WTC11 (cell line): Measurements from ENCODE around the gene SUZ12.
"Not testable (repeated sequence)": the region's sequence is repeated elsewhere in the genome, so short reads cannot be mapped to it uniquely, and the experiment has no call there.

ENCODE experiments used
- NFE2L1 ChIP-seq: sonication (generic); formaldehyde crosslinking; IDR thresholded peaks from 2 replicates; pipeline ENCODE4 v1.8.1; 2023; ENCODE audit warnings: missing genetic modification reagents
- SP1 ChIP-seq: sonication (generic); formaldehyde crosslinking; conservative IDR thresholded peaks from 2 replicates; pipeline ENCODE4 v1.8.1; 2022; ENCODE audit warnings: missing genetic modification reagents
- ZNF416 ChIP-seq: fragments of 250-450 bp; sonication (Bioruptor Pico); IDR thresholded peaks from 2 replicates; pipeline ENCODE4 v1.9.0; 2021; ENCODE audit warnings: mild to moderate bottlenecking, inconsistent platforms
- TF ChIP-seq, protein P1 (sequence below): fragments of 200-600 bp; IDR thresholded peaks from 2 replicates; pipeline ENCODE4 v1.8.0; 2022; ENCODE audit warnings: antibody characterized with exemption
- TF ChIP-seq, protein P2 (sequence below): sonication (generic); formaldehyde crosslinking; IDR thresholded peaks from 2 replicates; pipeline ENCODE4 v1.8.0; 2023; ENCODE audit warnings: missing genetic modification reagents
- TF ChIP-seq, protein P3 (sequence below): sonication (generic); formaldehyde crosslinking; IDR thresholded peaks from 2 replicates; pipeline ENCODE4 v1.8.0; 2022; ENCODE audit warnings: mild to moderate bottlenecking, missing genetic modification reagents
- TF ChIP-seq, protein P4 (sequence below): sonication (generic); formaldehyde crosslinking; conservative IDR thresholded peaks from 2 replicates; pipeline ENCODE4 v1.8.1; 2023; ENCODE audit warnings: mild to moderate bottlenecking, low read depth, missing genetic modification reagents, moderate library complexity

DNA sequence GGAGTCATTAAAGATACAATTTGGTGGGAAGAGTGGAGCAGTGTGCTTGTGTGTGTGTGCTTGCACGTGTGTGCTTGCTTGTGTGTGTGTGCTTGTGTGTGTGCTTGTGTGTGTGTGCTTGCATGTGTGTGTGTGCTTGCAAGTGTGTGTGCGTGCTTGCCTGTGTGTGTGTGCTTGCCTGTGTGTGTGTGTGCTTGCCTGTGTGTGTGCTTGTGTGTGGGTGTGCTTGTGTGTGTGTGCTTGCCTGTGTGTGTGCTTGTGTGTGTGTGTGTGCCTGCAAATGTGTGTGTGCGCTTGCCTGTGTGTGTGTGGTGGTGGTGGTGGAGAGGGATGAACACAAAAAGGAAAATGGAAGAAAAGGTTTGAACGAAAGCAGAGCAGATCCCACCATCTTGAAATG lies 90.5 kb downstream of the SUZ12 start:
- TF ChIP-seq, protein P1, sequence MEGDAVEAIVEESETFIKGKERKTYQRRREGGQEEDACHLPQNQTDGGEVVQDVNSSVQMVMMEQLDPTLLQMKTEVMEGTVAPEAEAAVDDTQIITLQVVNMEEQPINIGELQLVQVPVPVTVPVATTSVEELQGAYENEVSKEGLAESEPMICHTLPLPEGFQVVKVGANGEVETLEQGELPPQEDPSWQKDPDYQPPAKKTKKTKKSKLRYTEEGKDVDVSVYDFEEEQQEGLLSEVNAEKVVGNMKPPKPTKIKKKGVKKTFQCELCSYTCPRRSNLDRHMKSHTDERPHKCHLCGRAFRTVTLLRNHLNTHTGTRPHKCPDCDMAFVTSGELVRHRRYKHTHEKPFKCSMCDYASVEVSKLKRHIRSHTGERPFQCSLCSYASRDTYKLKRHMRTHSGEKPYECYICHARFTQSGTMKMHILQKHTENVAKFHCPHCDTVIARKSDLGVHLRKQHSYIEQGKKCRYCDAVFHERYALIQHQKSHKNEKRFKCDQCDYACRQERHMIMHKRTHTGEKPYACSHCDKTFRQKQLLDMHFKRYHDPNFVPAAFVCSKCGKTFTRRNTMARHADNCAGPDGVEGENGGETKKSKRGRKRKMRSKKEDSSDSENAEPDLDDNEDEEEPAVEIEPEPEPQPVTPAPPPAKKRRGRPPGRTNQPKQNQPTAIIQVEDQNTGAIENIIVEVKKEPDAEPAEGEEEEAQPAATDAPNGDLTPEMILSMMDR: not testable (repeated sequence)
- TF ChIP-seq SP1 (CRISPR knock-in tag); ZNF416 (CRISPR knock-in tag); NFE2L1: not testable (repeated sequence)
- TF ChIP-seq, protein P2, sequence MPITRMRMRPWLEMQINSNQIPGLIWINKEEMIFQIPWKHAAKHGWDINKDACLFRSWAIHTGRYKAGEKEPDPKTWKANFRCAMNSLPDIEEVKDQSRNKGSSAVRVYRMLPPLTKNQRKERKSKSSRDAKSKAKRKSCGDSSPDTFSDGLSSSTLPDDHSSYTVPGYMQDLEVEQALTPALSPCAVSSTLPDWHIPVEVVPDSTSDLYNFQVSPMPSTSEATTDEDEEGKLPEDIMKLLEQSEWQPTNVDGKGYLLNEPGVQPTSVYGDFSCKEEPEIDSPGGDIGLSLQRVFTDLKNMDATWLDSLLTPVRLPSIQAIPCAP (CRISPR knock-in tag): not testable (repeated sequence)
- TF ChIP-seq, protein P3, sequence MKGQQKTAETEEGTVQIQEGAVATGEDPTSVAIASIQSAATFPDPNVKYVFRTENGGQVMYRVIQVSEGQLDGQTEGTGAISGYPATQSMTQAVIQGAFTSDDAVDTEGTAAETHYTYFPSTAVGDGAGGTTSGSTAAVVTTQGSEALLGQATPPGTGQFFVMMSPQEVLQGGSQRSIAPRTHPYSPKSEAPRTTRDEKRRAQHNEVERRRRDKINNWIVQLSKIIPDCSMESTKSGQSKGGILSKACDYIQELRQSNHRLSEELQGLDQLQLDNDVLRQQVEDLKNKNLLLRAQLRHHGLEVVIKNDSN: not testable (repeated sequence)
- TF ChIP-seq, protein P4, sequence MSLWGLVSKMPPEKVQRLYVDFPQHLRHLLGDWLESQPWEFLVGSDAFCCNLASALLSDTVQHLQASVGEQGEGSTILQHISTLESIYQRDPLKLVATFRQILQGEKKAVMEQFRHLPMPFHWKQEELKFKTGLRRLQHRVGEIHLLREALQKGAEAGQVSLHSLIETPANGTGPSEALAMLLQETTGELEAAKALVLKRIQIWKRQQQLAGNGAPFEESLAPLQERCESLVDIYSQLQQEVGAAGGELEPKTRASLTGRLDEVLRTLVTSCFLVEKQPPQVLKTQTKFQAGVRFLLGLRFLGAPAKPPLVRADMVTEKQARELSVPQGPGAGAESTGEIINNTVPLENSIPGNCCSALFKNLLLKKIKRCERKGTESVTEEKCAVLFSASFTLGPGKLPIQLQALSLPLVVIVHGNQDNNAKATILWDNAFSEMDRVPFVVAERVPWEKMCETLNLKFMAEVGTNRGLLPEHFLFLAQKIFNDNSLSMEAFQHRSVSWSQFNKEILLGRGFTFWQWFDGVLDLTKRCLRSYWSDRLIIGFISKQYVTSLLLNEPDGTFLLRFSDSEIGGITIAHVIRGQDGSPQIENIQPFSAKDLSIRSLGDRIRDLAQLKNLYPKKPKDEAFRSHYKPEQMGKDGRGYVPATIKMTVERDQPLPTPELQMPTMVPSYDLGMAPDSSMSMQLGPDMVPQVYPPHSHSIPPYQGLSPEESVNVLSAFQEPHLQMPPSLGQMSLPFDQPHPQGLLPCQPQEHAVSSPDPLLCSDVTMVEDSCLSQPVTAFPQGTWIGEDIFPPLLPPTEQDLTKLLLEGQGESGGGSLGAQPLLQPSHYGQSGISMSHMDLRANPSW (CRISPR knock-in tag): not testable (repeated sequence)
